ENCODE data around the gene LAMC3. TPM values are rescaled to one million over a fixed set of nuclear protein-coding genes. Genes with fewer than 3 reads are reported as not detected.
"Not testable (repeated sequence)": the region's sequence is repeated elsewhere in the genome, so short reads cannot be mapped to it uniquely, and the experiment has no call there.

The LAMC3 gene
- total RNA-seq, 1 donor from 2014 or later: 0.05 TPM

- DNase-seq (ENCODE audit: low read depth): no peak
Observed at GRCh38 chr9:131028221-131028884, 19.4 kb downstream of the LAMC3 start.

GRCh38 chr9:131028931-131029573 lies 20.1 kb downstream of the LAMC3 start:
- no peak for DNase-seq (ENCODE audit: low read depth)

- no peak for DNase-seq (ENCODE audit: low read depth)
Observed at GRCh38 chr9:131029574-131029952, 20.6 kb downstream of the LAMC3 start.

- DNase-seq (ENCODE audit: low read depth): no peak
Observed at GRCh38 chr9:131030239-131031004, 21.4 kb downstream of the LAMC3 start.

GRCh38 chr9:131031005-131031641 lies 22.1 kb downstream of the LAMC3 start:
- DNase-seq (ENCODE audit: low read depth): no peak

- no peak for DNase-seq (ENCODE audit: low read depth)
Observed at GRCh38 chr9:131031642-131032005, 22.6 kb downstream of the LAMC3 start.

GRCh38 chr9:131032384-131032783 lies 23.4 kb downstream of the LAMC3 start:
- no peak for DNase-seq (ENCODE audit: low read depth)

GRCh38 chr9:131033269-131034224 lies 24.6 kb downstream of the LAMC3 start:
- no peak for DNase-seq (ENCODE audit: low read depth)

GRCh38 chr9:131034268-131034667 lies 25.3 kb downstream of the LAMC3 start:
- no peak for DNase-seq (ENCODE audit: low read depth)

- DNase-seq (ENCODE audit: low read depth): not testable (repeated sequence)
Observed at GRCh38 chr9:131034749-131035148, 25.8 kb downstream of the LAMC3 start.

GRCh38 chr9:131035548-131035947 lies 26.6 kb downstream of the LAMC3 start:
- DNase-seq (ENCODE audit: low read depth): no peak

GRCh38 chr9:131036071-131036470 lies 27.1 kb downstream of the LAMC3 start:
- no peak for DNase-seq (ENCODE audit: low read depth)

- no peak for DNase-seq (ENCODE audit: low read depth)
Observed at GRCh38 chr9:131036529-131037334, 27.8 kb downstream of the LAMC3 start.

- DNase-seq (ENCODE audit: low read depth): no peak
Observed at GRCh38 chr9:131037335-131038255, 28.6 kb downstream of the LAMC3 start.

GRCh38 chr9:131038256-131039128 lies 29.5 kb downstream of the LAMC3 start:
- no peak for DNase-seq (ENCODE audit: low read depth)

GRCh38 chr9:131039129-131039954 lies 30.4 kb downstream of the LAMC3 start:
- DNase-seq (ENCODE audit: low read depth): no peak

GRCh38 chr9:131042666-131043065 lies 33.7 kb downstream of the LAMC3 start:
- no peak for DNase-seq (ENCODE audit: low read depth)

All from renal cortical epithelial cell (primary cell).